ENCODE data around the gene LINGO4. TPM values are rescaled to one million over a fixed set of nuclear protein-coding genes. Genes with fewer than 3 reads are reported as not detected.

LINGO4 gene
- total RNA-seq, 2 donors from 2014 or later: not detected

DNA sequence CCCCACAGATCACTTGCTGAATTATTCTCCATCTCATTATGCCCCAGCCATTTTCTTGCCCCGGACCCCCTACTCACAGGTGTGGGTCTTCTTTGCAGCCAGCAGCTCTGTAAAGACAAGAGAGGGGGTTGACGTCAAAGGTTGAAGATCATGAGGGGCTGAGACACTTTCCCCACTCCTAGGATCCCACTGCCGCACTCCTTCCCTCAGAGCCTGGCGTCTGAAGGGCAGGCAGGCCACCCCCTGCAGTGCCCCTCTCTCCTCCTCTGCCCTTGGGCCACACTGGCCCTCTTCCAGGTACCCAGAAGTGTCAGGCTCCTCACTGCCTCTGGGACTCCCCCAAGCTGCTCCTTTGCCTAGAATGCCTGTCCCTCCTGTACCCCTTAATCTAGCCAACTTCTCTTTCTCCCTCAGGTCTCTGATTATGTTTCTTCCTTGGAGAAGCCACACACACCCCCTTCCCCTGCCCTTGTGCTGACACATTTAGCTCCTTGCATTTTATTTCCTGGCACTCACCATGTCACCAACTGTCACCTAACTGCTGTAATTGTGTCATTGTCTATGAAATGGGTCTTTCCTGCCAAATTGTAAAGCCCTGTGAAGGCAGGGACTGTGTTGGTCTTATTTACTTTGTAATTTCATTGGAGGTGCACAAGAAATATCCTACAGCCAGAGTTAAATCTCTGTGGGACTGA is 24.3 kb upstream of the LINGO4 start:
- Mint-ChIP-seq H3K4me3 (peak overlapping the region; percentile 81), H3K9me3 (no peaks in the 10 kb centered on the region), H3K36me3 (no peaks in the 10 kb centered on the region), H3K27me3 (peaks cover 0 to 7% of the 10 kb centered on the region in 2 donors), H3K4me1 (ENCODE audit: low read depth in 2 of 2) (peaks cover 27 to 36% of the 10 kb centered on the region in 2 donors), H3K27ac (peak overlapping the region; percentile 16 to 70)
- DNase-seq (ENCODE audit: low spot score): no peak
- ATAC-seq: peak in 1 of 2 donors; percentile 35

DNA sequence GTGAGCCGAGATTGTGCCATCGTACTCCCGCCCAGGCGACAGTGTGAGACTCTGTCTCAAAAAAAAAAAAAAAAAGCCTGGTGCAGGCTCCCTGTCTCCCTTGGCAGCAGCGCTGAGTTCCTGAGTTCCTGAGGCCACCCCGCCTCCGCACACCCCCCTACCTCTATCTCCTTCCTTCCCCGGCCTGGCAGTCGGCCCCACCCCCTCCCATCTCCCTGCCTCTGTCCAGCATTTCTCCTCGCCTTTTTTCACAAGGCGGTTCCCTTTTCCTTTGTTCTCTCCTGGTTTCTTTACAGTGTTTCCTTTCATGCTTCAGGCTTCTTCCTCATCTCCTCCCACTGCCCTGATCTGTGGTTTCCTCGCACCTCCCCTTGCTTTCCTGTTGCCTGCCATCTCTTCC is 23.7 kb upstream of the LINGO4 start:
- Mint-ChIP-seq H3K9me3 (no peaks in the 10 kb centered on the region), H3K36me3 (no peaks in the 10 kb centered on the region), H3K4me1 (ENCODE audit: low read depth in 2 of 2) (peaks cover 27 to 36% of the 10 kb centered on the region in 2 donors), H3K4me3 (peak overlapping the region; percentile 81), H3K27ac (peak overlapping the region; percentile 16 to 70), H3K27me3 (peaks cover 0 to 7% of the 10 kb centered on the region in 2 donors)
- DNase-seq (ENCODE audit: low spot score) (no peak), ATAC-seq (no peak)

DNA sequence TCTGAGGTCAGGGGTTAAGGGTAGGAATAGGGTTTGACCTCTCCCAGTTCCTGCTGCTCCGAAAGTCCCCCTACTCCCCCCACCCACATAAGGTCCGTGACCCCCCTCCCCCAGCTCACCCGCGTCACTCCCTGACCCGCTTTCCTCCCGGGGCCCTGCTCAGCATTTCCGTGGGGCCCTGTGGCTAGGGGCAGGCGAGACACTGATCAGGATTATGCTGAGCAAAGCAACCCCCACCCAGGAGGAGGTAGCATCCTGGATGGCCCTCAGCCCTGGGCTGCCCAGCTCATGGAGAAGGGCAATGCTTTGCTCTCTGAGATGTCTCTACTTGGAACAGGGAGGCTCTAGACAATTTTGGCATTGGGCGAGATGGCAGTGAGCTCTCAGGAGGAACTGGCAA is 22.6 kb upstream of the LINGO4 start:
- H3K4me3 Mint-ChIP-seq: peak overlapping the region; percentile 81
- ATAC-seq: no peak
- peaks cover 0 to 7% of the 10 kb centered on the region in 2 donors for H3K27me3 Mint-ChIP-seq
- peaks cover 27 to 36% of the 10 kb centered on the region in 2 donors for H3K4me1 Mint-ChIP-seq (ENCODE audit: low read depth in 2 of 2)
- no peaks in the 10 kb centered on the region for H3K36me3 Mint-ChIP-seq
- H3K9me3 Mint-ChIP-seq: no peaks in the 10 kb centered on the region
- no peak for DNase-seq (ENCODE audit: low spot score)
- no peak overlapping the region for H3K27ac Mint-ChIP-seq

DNA sequence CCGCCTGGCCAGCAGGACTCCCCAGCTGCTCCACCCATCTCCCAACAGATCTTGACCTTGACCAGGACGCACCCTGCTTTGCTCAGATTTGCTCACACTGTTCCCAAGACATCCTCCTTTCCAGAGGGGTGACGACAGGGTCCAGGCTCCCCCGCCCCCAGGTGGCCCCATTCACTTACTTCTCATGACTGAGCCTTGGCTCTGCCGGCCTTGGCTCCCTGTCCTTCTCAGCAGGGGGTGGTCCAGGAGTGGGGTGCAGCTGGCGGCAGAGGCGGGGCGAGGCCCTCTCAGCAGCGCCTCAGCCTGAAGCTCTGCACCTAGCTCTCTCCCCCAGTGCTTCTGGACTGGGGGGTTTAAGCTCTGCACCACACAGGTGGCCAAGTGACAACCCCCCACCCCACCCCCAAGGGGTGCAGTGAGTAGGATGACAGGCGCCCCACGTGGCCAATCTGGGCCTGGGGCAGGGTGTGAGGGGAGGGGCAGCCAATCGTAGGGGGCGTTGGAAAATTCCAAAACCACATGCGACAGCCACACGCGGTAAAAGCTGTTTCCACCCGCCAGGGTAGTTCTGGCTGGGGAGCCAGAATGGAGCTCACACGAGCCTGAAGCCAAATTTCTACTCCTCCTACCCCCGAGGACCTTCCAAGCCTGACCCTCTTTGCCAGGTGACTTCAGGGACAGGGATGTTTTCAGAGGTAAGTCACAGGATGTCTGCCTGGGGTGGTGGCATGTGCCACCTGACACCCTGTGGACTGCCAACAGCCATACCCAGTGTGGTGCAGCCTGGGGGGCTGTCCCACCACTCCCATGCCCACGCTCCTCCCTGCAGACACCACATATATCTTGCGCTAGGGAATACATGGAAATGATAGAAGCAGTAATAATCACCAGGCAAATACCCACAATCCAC is 20.8 kb upstream of the LINGO4 start:
- H3K36me3 Mint-ChIP-seq: no peaks in the 10 kb centered on the region
- H3K9me3 Mint-ChIP-seq: no peaks in the 10 kb centered on the region
- peaks cover 0 to 7% of the 10 kb centered on the region in 2 donors for H3K27me3 Mint-ChIP-seq

DNA sequence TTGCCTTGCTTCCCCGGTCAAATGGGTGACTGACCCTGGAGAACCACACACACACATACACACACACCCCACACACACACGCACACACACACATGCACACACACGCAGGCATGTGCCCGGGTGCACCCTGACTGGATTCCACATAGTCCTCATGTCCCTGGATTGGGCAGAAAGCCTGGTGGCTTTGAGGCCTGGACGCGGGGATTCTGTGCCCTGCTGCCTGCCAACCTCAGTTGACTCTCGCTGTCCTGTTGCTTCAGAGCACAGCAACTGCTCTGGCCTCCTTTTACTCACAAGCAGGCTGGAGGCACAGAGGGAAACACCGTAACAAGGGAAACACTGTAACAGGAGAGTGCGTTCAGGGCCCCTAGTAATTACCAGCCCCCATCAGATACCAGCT is 20.0 kb upstream of the LINGO4 start:
- no peaks in the 10 kb centered on the region for H3K9me3 Mint-ChIP-seq
- ATAC-seq: no peak
- no peak overlapping the region for H3K4me3 Mint-ChIP-seq
- no peak for DNase-seq (ENCODE audit: low spot score)
- peaks cover 0 to 7% of the 10 kb centered on the region in 2 donors for H3K27me3 Mint-ChIP-seq
- no peaks in the 10 kb centered on the region for H3K36me3 Mint-ChIP-seq
- peaks cover 29 to 34% of the 10 kb centered on the region in 2 donors for H3K4me1 Mint-ChIP-seq (ENCODE audit: low read depth in 2 of 2)
- H3K27ac Mint-ChIP-seq: no peak overlapping the region

More for the DNA sequence above, 20.8 kb upstream of the LINGO4 start:
- DNase-seq (ENCODE audit: low spot score) (no peak), ATAC-seq (no peak)
- peaks cover 30% of the 10 kb centered on the region in 2 donors for H3K4me1 Mint-ChIP-seq (ENCODE audit: low read depth in 2 of 2)
- H3K4me3 Mint-ChIP-seq: no peak overlapping the region
- no peak overlapping the region for H3K27ac Mint-ChIP-seq

DNA sequence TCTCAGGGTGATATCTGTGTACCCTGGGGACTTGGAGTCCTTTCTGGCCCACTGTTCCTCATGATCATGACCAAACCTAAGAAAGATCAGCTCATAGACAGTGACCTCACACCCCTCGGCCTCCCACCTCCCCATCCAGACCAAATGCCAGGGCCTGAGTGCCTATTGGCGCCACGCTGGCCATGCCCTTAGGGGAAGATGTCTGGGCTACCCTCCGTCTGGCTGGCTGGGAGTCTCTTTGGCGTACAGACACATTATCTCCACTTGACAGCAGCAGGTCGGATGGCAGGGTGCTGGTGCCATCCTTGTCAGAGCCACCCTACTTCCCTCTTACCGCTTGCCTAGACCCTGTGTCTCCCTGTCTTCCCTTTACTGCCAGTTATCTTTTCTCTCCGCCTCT is 18.0 kb upstream of the LINGO4 start:
- Mint-ChIP-seq H3K9me3 (no peaks in the 10 kb centered on the region), H3K4me1 (ENCODE audit: low read depth in 2 of 2) (peaks cover 11 to 21% of the 10 kb centered on the region in 2 donors), H3K4me3 (no peak overlapping the region), H3K27me3 (peaks cover 0 to 3% of the 10 kb centered on the region in 2 donors), H3K27ac (no peak overlapping the region), H3K36me3 (no peaks in the 10 kb centered on the region)
- ATAC-seq (no peak), DNase-seq (ENCODE audit: low spot score) (no peak)

DNA sequence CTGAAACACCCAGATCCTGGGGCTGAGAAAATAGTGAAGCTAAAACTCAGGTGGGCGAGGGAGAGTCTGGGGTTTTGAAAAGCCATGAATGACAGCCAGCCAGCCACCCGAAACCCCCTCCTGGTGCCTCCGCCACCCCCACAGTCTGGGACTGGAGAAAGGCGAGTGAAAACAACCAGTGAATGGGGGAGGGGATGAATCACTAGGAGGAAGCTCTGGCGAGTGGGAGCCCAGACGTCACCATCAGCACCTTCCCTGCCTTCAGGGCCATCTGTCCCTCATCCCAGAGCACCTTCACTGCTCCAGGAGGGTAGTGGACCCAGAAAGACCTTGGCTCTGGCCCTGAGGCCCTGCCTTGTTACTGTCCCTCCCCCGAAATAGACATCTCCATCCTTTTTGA is 17.2 kb upstream of the LINGO4 start:
- Mint-ChIP-seq H3K9me3 (no peaks in the 10 kb centered on the region), H3K36me3 (no peaks in the 10 kb centered on the region), H3K4me1 (ENCODE audit: low read depth in 2 of 2) (peaks cover 7 to 19% of the 10 kb centered on the region in 2 donors), H3K27me3 (no peaks in the 10 kb centered on the region), H3K27ac (no peak overlapping the region), H3K4me3 (no peak overlapping the region)
- ATAC-seq (no peak), DNase-seq (ENCODE audit: low spot score) (no peak)

DNA sequence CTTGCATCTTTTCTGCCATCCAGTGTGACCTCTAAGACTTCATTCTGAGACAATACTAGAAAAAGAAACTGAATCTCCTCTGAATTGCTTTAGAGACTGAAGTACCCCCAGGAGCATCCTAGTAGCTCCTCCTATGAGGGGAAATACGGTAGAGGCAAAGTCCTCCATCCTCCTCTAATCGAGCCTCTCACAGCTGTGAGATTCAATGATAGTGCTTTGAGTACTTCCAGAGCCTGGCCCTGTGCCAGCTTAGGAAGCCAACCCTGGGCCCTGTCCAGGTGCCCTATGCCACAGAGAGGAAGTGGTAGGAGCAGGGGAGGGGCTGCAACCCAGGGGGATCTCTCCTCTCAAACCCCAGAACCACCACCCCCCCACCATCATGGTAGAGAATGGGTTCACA is 15.7 kb upstream of the LINGO4 start:
- Mint-ChIP-seq H3K4me3 (no peak overlapping the region), H3K27me3 (no peaks in the 10 kb centered on the region), H3K4me1 (ENCODE audit: low read depth in 2 of 2) (peaks cover 16 to 26% of the 10 kb centered on the region in 2 donors), H3K27ac (peak overlapping the region in 1 of 2 donors; percentile 39), H3K9me3 (no peaks in the 10 kb centered on the region), H3K36me3 (no peaks in the 10 kb centered on the region)
- peak in 1 of 2 donors; percentile 11 for ATAC-seq
- DNase-seq (ENCODE audit: low spot score): no peak

DNA sequence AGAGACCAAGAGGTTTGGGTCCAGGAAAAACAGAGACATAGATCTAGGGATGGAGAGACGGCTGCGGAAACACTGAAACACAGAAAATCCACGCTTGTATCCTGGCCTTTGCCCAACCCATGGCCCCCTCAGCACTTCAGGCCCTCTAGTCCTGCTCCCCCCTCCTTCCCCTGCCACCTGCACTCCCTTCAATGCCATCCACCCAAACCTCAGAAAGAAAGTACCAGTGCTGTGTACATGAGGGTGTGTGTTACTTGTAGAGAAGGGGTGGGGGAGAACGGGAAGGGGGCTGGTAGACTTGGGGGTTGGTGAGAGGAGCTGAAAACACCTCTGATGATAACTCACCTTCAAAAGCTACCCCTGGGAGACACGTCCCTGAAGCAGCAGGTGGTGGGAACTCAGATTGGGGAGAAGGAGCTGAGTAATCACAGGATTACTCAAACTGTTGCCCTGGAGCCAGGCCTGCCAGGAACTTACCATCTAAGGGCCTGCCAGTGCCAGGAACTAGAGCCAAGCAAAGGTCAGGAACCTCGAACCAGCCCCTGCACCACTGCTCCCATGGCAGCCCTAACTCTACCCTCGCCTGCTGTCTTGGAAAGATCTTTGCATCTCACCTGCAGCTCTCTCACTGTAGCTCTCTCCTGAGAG is 14.9 kb upstream of the LINGO4 start:
- no peak overlapping the region for H3K4me3 Mint-ChIP-seq
- no peaks in the 10 kb centered on the region for H3K27me3 Mint-ChIP-seq
- no peaks in the 10 kb centered on the region for H3K9me3 Mint-ChIP-seq
- DNase-seq (ENCODE audit: low spot score) (no peak), ATAC-seq (no peak)
- no peaks in the 10 kb centered on the region for H3K36me3 Mint-ChIP-seq
- H3K27ac Mint-ChIP-seq: peak overlapping the region; percentile 37 to 43
- peaks cover 23 to 34% of the 10 kb centered on the region in 2 donors for H3K4me1 Mint-ChIP-seq (ENCODE audit: low read depth in 2 of 2)

DNA sequence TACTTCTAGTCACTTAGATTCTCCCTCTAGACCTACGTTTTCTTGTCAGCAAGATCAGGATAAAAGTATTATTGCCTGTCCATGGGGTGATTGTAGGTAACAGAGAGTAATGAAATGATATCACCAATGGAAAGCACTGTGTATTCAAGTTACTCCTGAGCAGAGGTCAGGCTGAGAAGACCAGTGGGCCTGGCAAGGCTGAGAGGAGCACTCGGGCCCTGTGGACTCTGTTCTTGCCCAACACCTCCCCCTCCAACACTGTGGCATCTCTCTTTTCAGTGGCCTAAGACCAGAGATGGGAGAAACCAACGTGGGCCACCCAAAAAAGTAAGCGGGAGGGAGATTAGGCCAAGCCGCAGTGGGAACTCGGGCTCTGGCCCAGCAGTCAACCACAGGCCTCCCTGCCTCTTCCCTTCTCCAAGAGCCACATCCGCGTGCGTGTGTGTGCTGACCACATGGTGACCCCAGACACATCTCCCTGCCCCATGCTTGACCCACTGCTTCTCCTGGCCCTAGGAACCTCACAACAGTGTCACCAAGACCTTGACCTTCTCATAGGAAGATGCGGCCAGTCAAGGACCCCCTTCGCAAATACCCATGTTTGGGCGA is 14.1 kb upstream of the LINGO4 start:
- Mint-ChIP-seq H3K27ac (peak overlapping the region; percentile 32 to 43), H3K9me3 (no peaks in the 10 kb centered on the region), H3K36me3 (no peaks in the 10 kb centered on the region), H3K4me3 (no peak overlapping the region), H3K4me1 (ENCODE audit: low read depth in 2 of 2) (peaks cover 23 to 38% of the 10 kb centered on the region in 2 donors), H3K27me3 (no peaks in the 10 kb centered on the region)
- ATAC-seq (no peak), DNase-seq (ENCODE audit: low spot score) (no peak)

DNA sequence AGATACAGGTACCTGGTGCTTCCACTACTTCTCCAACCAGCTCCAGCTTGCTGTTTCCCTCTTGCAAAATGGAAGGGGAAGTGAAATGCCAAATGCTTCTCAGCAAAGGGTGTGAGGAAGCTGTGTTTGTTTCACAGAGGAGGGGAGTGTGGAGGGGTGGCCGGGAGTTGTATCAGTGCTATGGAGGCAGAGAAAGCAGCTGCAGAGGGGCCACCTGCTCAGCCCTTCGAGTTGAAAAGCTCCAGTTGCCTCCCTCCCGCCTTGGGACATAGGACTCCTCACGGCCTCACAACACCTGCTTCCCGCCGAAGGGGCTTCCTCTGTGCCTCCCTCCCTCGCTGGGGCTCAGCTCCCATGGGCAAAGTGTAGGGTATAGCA is 12.1 kb upstream of the LINGO4 start:
- Mint-ChIP-seq H3K36me3 (no peaks in the 10 kb centered on the region), H3K9me3 (no peaks in the 10 kb centered on the region), H3K4me3 (no peak overlapping the region), H3K4me1 (ENCODE audit: low read depth in 2 of 2) (peaks cover 27 to 45% of the 10 kb centered on the region in 2 donors), H3K27me3 (no peaks in the 10 kb centered on the region), H3K27ac (no peak overlapping the region)
- DNase-seq (ENCODE audit: low spot score) (peak; percentile 46), ATAC-seq (no peak)

DNA sequence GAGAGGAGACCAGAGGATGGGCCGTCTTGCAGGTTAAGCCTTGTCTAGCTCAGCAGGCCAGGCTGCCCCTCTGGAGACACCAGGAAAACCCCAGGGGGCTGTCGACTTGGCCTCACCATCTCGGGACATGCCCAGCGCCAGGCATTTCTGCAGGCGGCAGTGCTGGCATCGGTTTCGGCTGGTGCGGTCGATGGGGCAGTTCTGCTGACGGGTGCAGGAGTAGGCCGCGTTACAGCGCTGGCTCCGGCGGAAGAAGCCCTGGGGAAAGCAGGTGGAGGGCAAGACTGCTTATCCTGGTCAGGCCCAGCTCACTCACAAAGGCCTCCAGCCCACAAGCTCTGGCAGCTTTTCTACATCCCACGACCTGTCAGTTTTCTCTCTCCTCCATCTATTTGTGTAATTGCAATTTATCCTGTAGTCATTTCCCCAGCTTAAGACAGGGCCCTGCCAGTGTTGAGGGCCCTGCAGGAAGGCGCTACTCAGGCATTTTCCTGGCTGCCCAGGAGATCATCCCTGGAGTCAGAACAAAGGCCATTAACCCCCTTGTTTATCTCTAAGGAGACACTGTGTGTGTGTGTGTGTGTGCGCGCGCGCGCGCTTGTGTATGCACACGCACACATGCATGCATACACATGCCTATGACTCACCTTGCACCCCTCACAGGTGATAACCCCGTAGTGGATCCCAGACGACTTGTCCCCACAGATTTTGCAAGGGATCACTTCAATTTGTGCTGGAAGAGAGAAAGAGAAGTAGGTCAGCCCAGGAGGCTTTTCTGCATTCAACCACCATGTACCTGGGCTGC is 11.5 kb upstream of the LINGO4 start:
- Mint-ChIP-seq H3K4me3 (no peak overlapping the region), H3K27ac (peak overlapping the region in 1 of 2 donors; percentile 39), H3K36me3 (no peaks in the 10 kb centered on the region), H3K4me1 (ENCODE audit: low read depth in 2 of 2) (peaks cover 27 to 45% of the 10 kb centered on the region in 2 donors), H3K9me3 (no peaks in the 10 kb centered on the region), H3K27me3 (no peaks in the 10 kb centered on the region)
- DNase-seq (ENCODE audit: low spot score) (peak; percentile 64), ATAC-seq (no peak)

Data from natural killer cell treated with Interleukin-12 subunit alpha and Interleukin-12 subunit beta and Interleukin-15 and Interleukin-18, amount 100 ng/mL, for 72 hours (primary cell).